ENCODE measurements around the gene WDR48. TPM values are rescaled to one million over a fixed set of nuclear protein-coding genes. Genes with fewer than 3 reads are reported as not detected.

Gene WDR48
- total and polyA plus RNA-seq, 9 of the 15 experiments (the other 6 are each of a cell fraction or from before 2014, with no cell fraction given): 26.6 to 70.6 (median 48.0) TPM

DNA sequence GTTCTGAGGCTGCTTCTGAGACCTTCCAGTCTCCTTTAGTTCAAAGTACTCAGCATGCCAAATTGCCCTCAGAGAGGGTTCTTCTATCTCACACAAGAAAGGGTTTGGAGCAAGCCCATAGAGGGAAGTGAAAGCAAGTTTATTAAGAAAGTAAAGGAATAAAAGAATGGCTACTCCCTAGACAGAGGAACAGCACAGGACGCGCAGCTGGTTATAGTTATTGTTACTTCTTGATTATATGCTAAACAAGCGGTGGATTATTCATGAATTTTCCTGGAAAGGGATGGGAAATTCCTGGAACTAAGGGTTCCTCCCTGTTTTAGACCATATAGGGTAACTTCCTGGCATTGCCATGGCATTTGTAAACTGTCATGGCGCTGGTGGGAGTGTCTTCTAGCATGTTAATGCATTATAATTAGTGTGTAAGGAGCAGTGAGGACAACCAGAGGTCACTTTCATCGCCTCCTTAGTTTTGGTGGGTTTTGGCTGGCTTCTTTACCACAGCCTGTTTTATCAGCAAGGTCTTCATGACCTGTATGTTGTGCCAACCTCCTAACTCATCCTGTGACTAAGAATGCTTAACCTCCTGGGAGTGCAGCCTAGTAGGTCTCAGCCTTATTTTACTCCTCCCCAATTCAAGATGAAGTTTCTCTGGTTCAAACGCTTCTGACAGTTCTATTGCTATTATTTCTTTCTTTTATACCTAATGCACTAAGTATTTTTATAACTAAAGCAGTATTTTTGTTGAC, 26.4 kb upstream of the WDR48 start (continued):
- TF ChIP-seq KLF13 (tag; IDR thresholded peaks at IDR 0.05; ENCODE audit: borderline replicate concordance, low read depth): 0 out of 2 replicates have a peak, but pooled peaks have one; percentile 27
- TF ChIP-seq, protein P1, sequence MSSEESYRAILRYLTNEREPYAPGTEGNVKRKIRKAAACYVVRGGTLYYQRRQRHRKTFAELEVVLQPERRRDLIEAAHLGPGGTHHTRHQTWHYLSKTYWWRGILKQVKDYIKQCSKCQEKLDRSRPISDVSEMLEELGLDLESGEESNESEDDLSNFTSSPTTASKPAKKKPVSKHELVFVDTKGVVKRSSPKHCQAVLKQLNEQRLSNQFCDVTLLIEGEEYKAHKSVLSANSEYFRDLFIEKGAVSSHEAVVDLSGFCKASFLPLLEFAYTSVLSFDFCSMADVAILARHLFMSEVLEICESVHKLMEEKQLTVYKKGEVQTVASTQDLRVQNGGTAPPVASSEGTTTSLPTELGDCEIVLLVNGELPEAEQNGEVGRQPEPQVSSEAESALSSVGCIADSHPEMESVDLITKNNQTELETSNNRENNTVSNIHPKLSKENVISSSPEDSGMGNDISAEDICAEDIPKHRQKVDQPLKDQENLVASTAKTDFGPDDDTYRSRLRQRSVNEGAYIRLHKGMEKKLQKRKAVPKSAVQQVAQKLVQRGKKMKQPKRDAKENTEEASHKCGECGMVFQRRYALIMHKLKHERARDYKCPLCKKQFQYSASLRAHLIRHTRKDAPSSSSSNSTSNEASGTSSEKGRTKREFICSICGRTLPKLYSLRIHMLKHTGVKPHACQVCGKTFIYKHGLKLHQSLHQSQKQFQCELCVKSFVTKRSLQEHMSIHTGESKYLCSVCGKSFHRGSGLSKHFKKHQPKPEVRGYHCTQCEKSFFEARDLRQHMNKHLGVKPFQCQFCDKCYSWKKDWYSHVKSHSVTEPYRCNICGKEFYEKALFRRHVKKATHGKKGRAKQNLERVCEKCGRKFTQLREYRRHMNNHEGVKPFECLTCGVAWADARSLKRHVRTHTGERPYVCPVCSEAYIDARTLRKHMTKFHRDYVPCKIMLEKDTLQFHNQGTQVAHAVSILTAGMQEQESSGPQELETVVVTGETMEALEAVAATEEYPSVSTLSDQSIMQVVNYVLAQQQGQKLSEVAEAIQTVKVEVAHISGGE (CRISPR knock-in tag; IDR thresholded peaks at IDR 0.05): peak in 1 of 3 experiments; percentile 73; a peak in 2 of 6 replicates
- TF ChIP-seq SLC30A9 (CRISPR knock-in tag; IDR thresholded peaks at IDR 0.05): no peak
- peak; percentile 80 for TF ChIP-seq PYGO2 (tag; IDR thresholded peaks at IDR 0.05)
- no peak for TF ChIP-seq BRCA1 (IDR thresholded peaks at IDR 0.05)
- TF ChIP-seq BRCA1 (CRISPR knock-in tag; IDR thresholded peaks at IDR 0.05): no peak
- no peak for TF ChIP-seq SP1 (CRISPR knock-in tag; IDR thresholded peaks at IDR 0.05)
- no peak for TF ChIP-seq NELFE (IDR thresholded peaks at IDR 0.05; ENCODE audit: insufficient read depth, insufficient read length)
- peak; percentile 54; the same call in 1 of the 2 replicates for TF ChIP-seq KLF6 (CRISPR knock-in tag; IDR thresholded peaks at IDR 0.05; ENCODE audit: borderline replicate concordance)
